Measurements from ENCODE around the gene FDCSP. TPM values are rescaled to one million over a fixed set of nuclear protein-coding genes. Genes with fewer than 3 reads are reported as not detected.

The FDCSP gene
- polyA plus RNA-seq, 1 donor from 2014 or later, result not detected

- Histone ChIP-seq H3F3A (ENCODE audit: insufficient read depth, low read length, poor library complexity, severe bottlenecking) (no peaks in the 10 kb centered on the region), H3K9ac (ENCODE audit: low read length) (no peak overlapping the region), H3K27ac (ENCODE audit: low read length) (no peak overlapping the region), H3K36me3 (ENCODE audit: insufficient read depth, low read length) (no peaks in the 10 kb centered on the region), H2AFZ (ENCODE audit: low read depth, low read length) (no peak overlapping the region), H3K4me3 (ENCODE audit: low read length) (no peak overlapping the region), H3K9me2 (ENCODE audit: insufficient read depth, low read length) (no peaks in the 10 kb centered on the region), H3K27me3 (ENCODE audit: insufficient read depth, low read depth, low read length) (no peaks in the 10 kb centered on the region), H3K9me3 (ENCODE audit: low read length) (no peaks in the 10 kb centered on the region), H4K20me1 (ENCODE audit: insufficient read depth) (no peaks in the 10 kb centered on the region), H3K4me2 (ENCODE audit: low read length) (no peak overlapping the region), H3K79me2 (replicated peaks; ENCODE audit: insufficient read depth, low read length) (no peaks in the 10 kb centered on the region)
- TF ChIP-seq, protein P1, sequence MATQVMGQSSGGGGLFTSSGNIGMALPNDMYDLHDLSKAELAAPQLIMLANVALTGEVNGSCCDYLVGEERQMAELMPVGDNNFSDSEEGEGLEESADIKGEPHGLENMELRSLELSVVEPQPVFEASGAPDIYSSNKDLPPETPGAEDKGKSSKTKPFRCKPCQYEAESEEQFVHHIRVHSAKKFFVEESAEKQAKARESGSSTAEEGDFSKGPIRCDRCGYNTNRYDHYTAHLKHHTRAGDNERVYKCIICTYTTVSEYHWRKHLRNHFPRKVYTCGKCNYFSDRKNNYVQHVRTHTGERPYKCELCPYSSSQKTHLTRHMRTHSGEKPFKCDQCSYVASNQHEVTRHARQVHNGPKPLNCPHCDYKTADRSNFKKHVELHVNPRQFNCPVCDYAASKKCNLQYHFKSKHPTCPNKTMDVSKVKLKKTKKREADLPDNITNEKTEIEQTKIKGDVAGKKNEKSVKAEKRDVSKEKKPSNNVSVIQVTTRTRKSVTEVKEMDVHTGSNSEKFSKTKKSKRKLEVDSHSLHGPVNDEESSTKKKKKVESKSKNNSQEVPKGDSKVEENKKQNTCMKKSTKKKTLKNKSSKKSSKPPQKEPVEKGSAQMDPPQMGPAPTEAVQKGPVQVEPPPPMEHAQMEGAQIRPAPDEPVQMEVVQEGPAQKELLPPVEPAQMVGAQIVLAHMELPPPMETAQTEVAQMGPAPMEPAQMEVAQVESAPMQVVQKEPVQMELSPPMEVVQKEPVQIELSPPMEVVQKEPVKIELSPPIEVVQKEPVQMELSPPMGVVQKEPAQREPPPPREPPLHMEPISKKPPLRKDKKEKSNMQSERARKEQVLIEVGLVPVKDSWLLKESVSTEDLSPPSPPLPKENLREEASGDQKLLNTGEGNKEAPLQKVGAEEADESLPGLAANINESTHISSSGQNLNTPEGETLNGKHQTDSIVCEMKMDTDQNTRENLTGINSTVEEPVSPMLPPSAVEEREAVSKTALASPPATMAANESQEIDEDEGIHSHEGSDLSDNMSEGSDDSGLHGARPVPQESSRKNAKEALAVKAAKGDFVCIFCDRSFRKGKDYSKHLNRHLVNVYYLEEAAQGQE (IDR thresholded peaks at IDR 0.05; ENCODE audit: borderline replicate concordance), result no peak
- no peak for TF ChIP-seq CTCF (IDR thresholded peaks at IDR 0.05; ENCODE audit: poor library complexity, severe bottlenecking)
- TF ChIP-seq SMC3 (conservative IDR thresholded peaks at IDR 0.05; ENCODE audit: poor library complexity), result no peak
- TF ChIP-seq EZH2 (IDR thresholded peaks at IDR 0.05; ENCODE audit: borderline replicate concordance, insufficient read depth, low read length, poor library complexity, severe bottlenecking), result no peak
- no peak for TF ChIP-seq MXI1 (conservative IDR thresholded peaks at IDR 0.05; ENCODE audit: poor library complexity, severe bottlenecking)
- no peak for TF ChIP-seq TAF1 (IDR thresholded peaks at IDR 0.05; ENCODE audit: low read depth)
Measured at GRCh38 chr4:70243091-70243490, 17.2 kb downstream of the FDCSP start.

GRCh38 chr4:70251250-70251944 is 25.5 kb downstream of the FDCSP start:
- Histone ChIP-seq H3K4me2 (ENCODE audit: low read length) (no peak overlapping the region), H3K79me2 (replicated peaks; ENCODE audit: insufficient read depth, low read length) (no peaks in the 10 kb centered on the region), H3K27ac (ENCODE audit: low read length) (no peak overlapping the region), H3K9ac (ENCODE audit: low read length) (no peak overlapping the region), H3K27me3 (ENCODE audit: insufficient read depth, low read depth, low read length) (no peaks in the 10 kb centered on the region), H3K36me3 (ENCODE audit: insufficient read depth, low read length) (no peaks in the 10 kb centered on the region), H4K20me1 (ENCODE audit: insufficient read depth) (no peaks in the 10 kb centered on the region), H3K9me2 (ENCODE audit: insufficient read depth, low read length) (no peaks in the 10 kb centered on the region), H3K4me3 (ENCODE audit: low read length) (no peak overlapping the region), H2AFZ (ENCODE audit: low read depth, low read length) (no peak overlapping the region), H3F3A (ENCODE audit: insufficient read depth, low read length, poor library complexity, severe bottlenecking) (no peaks in the 10 kb centered on the region), H3K9me3 (ENCODE audit: low read length) (no peaks in the 10 kb centered on the region)
- no peak for TF ChIP-seq CTCF (IDR thresholded peaks at IDR 0.05; ENCODE audit: poor library complexity, severe bottlenecking)
